ENCODE results near the gene PCTP.

The PCTP gene

GRCh38 chr17:55750750-55751657 lies at the start of gene PCTP:
TSS of gene PCTP (plus strand) at chr17:55751051. CDS start at chr17:55751104, 53 bp downstream.
- H3K27me3 ChIP-seq (ENCODE audit: low read depth, low read length): peaks cover 29% of the 10 kb centered on the region
- no peaks in the 10 kb centered on the region for H3K9me3 ChIP-seq (ENCODE audit: insufficient read depth, low read length)
- no peaks in the 10 kb centered on the region for H4K20me1 ChIP-seq (ENCODE audit: insufficient read depth, low read length)
- peak within 1 kb of the TSS; percentile 82 for H2AFZ ChIP-seq (ENCODE audit: low read depth, low read length)
- peak; percentile 19; the same call in 1 of the 2 replicates for TF ChIP-seq CTCF (IDR thresholded peaks at IDR 0.05; ENCODE audit: low read depth, low read length)
- TF ChIP-seq EZH2phosphoT487 (IDR thresholded peaks at IDR 0.05; ENCODE audit: low read depth): no peak
- H3K4me3 ChIP-seq (ENCODE audit: low read length): peak within 1 kb of the TSS; percentile 81
- no peaks in the 10 kb centered on the region for H3K79me2 ChIP-seq (ENCODE audit: low read length)
- H3K4me2 ChIP-seq (ENCODE audit: low read length): peak within 1 kb of the TSS; percentile 77
- H3K27ac ChIP-seq (ENCODE audit: low read length): no peak within 1 kb of the TSS
- H3K4me1 ChIP-seq (ENCODE audit: low read length): no peaks in the 10 kb centered on the region
- H3K9ac ChIP-seq (ENCODE audit: low read length): peak within 1 kb of the TSS; percentile 51
- no peaks in the 10 kb centered on the region for H3K36me3 ChIP-seq (replicated peaks; ENCODE audit: low read depth, low read length)

- Histone ChIP-seq H3K9ac (ENCODE audit: low read length) (no peak overlapping the region), H2AFZ (ENCODE audit: low read depth, low read length) (no peak overlapping the region), H3K4me2 (ENCODE audit: low read length) (no peak overlapping the region), H3K27ac (ENCODE audit: low read length) (no peak overlapping the region), H3K4me1 (ENCODE audit: low read length) (peaks cover 6% of the 10 kb centered on the region; the same call in 1 of the 2 replicates), H3K36me3 (replicated peaks; ENCODE audit: low read depth, low read length) (no peaks in the 10 kb centered on the region), H3K27me3 (ENCODE audit: low read depth, low read length) (0 out of 2 replicates have a peak, but pooled peaks cover 3% of the 10 kb centered on the region), H3K79me2 (ENCODE audit: low read length) (no peaks in the 10 kb centered on the region), H3K9me3 (ENCODE audit: insufficient read depth, low read length) (no peaks in the 10 kb centered on the region), H4K20me1 (ENCODE audit: insufficient read depth, low read length) (no peaks in the 10 kb centered on the region), H3K4me3 (ENCODE audit: low read length) (no peak overlapping the region)
- TF ChIP-seq CTCF (IDR thresholded peaks at IDR 0.05; ENCODE audit: low read depth, low read length) (no peak), EZH2phosphoT487 (IDR thresholded peaks at IDR 0.05; ENCODE audit: low read depth) (no peak)
These were observed 48.7 kb upstream of the PCTP start for GRCh38 chr17:55702150-55702549.

- Histone ChIP-seq H3K27ac (ENCODE audit: low read length) (no peak overlapping the region), H3K36me3 (replicated peaks; ENCODE audit: low read depth, low read length) (no peaks in the 10 kb centered on the region), H3K27me3 (ENCODE audit: low read depth, low read length) (no peaks in the 10 kb centered on the region), H2AFZ (ENCODE audit: low read depth, low read length) (no peak overlapping the region), H3K9me3 (ENCODE audit: insufficient read depth, low read length) (no peaks in the 10 kb centered on the region), H3K79me2 (ENCODE audit: low read length) (no peaks in the 10 kb centered on the region), H3K4me2 (ENCODE audit: low read length) (no peak overlapping the region), H3K4me1 (ENCODE audit: low read length) (peaks cover 6% of the 10 kb centered on the region; the same call in 1 of the 2 replicates), H3K9ac (ENCODE audit: low read length) (no peak overlapping the region), H4K20me1 (ENCODE audit: insufficient read depth, low read length) (no peaks in the 10 kb centered on the region), H3K4me3 (ENCODE audit: low read length) (no peak overlapping the region)
- TF ChIP-seq EZH2phosphoT487 (IDR thresholded peaks at IDR 0.05; ENCODE audit: low read depth) (no peak), CTCF (IDR thresholded peaks at IDR 0.05; ENCODE audit: low read depth, low read length) (no peak)
These were observed 46.5 kb upstream of the PCTP start for GRCh38 chr17:55704401-55704800.

GRCh38 chr17:55705847-55706246 lies 45.0 kb upstream of the PCTP start:
- no peak overlapping the region for H3K4me2 ChIP-seq (ENCODE audit: low read length)
- no peak overlapping the region for H3K9ac ChIP-seq (ENCODE audit: low read length)
- no peak overlapping the region for H3K4me3 ChIP-seq (ENCODE audit: low read length)

More at GRCh38 chr17:55705847-55706246, 45.0 kb upstream of the PCTP start:
- Histone ChIP-seq H3K4me1 (ENCODE audit: low read length) (peaks cover 6% of the 10 kb centered on the region; the same call in 1 of the 2 replicates), H3K79me2 (ENCODE audit: low read length) (no peaks in the 10 kb centered on the region), H3K36me3 (replicated peaks; ENCODE audit: low read depth, low read length) (no peaks in the 10 kb centered on the region), H4K20me1 (ENCODE audit: insufficient read depth, low read length) (no peaks in the 10 kb centered on the region), H3K9me3 (ENCODE audit: insufficient read depth, low read length) (no peaks in the 10 kb centered on the region), H3K27me3 (ENCODE audit: low read depth, low read length) (no peaks in the 10 kb centered on the region), H2AFZ (ENCODE audit: low read depth, low read length) (no peak overlapping the region), H3K27ac (ENCODE audit: low read length) (no peak overlapping the region)
- no peak for TF ChIP-seq CTCF (IDR thresholded peaks at IDR 0.05; ENCODE audit: low read depth, low read length)
- TF ChIP-seq EZH2phosphoT487 (IDR thresholded peaks at IDR 0.05; ENCODE audit: low read depth): no peak

Data from OCI-LY3 (cell line).